Hepatocyte (in vitro differentiated cells): ENCODE data around the gene SIK2. TPM values are rescaled to one million over a fixed set of nuclear protein-coding genes. Genes with fewer than 3 reads are reported as not detected.
"Not testable (repeated sequence)": the region's sequence is repeated elsewhere in the genome, so short reads cannot be mapped to it uniquely, and the experiment has no call there.

Experiments used
- DNase-seq: peaks from one replicate; pipeline ENCODE4 v3.0.0-alpha.2; 2016; ENCODE audit warnings: low spot score
- H2AFZ ChIP-seq: fragments of 200-600 bp; sonication (generic); 2 replicates; pipeline ENCODE4 v1.6.0; 2016; ENCODE audit warnings: antibody characterized with exemption, mild to moderate bottlenecking
- H3K27ac ChIP-seq: fragments of 200-600 bp; sonication (generic); 2 replicates; pipeline ENCODE4 v1.5.1; 2016; ENCODE audit warnings: mild to moderate bottlenecking
- H3K27me3 ChIP-seq: fragments of 200-600 bp; sonication (generic); 2 replicates; pipeline ENCODE4 v1.6.1; 2016
- H3K36me3 ChIP-seq: fragments of 200-600 bp; sonication (generic); replicated peaks from 2 replicates; pipeline ENCODE4 v1.5.1; 2016; ENCODE audit warnings: low read depth; ENCODE audit not compliant: insufficient read depth
- H3K4me1 ChIP-seq: fragments of 200-600 bp; sonication (generic); 2 replicates; pipeline ENCODE4 v1.5.1; 2016; ENCODE audit warnings: mild to moderate bottlenecking, moderate library complexity; ENCODE audit not compliant: insufficient read depth
- H3K4me2 ChIP-seq: fragments of 200-600 bp; sonication (generic); 2 replicates; pipeline ENCODE4 v1.6.0; 2016
- H3K4me3 ChIP-seq: fragments of 200-600 bp; sonication (generic); 2 replicates; pipeline ENCODE4 v1.5.1; 2016; ENCODE audit warnings: mild to moderate bottlenecking
- H3K79me2 ChIP-seq: fragments of 200-600 bp; sonication (generic); 2 replicates; pipeline ENCODE4 v1.6.0; 2017; ENCODE audit warnings: mild to moderate bottlenecking
- H3K9me2 ChIP-seq: fragments of 200-600 bp; sonication (generic); replicated peaks from 2 replicates; pipeline ENCODE4 v1.6.0; 2017; ENCODE audit warnings: mild to moderate bottlenecking; ENCODE audit not compliant: insufficient read depth
- H3K9me3 ChIP-seq: fragments of 200-600 bp; sonication (generic); 2 replicates; pipeline ENCODE4 v1.5.1; 2016; ENCODE audit warnings: low read depth, mild to moderate bottlenecking
- H4K20me1 ChIP-seq: fragments of 200-600 bp; sonication (generic); 2 replicates; pipeline ENCODE4 v1.6.0; 2016; ENCODE audit warnings: mild to moderate bottlenecking; ENCODE audit not compliant: insufficient read depth, poor library complexity, severe bottlenecking
- EZH2 ChIP-seq: fragments of 200-600 bp; sonication (generic); IDR thresholded peaks from 2 replicates; pipeline ENCODE4 v1.6.1; 2016; ENCODE audit warnings: antibody characterized with exemption, mild to moderate bottlenecking, borderline replicate concordance
- EZH2phosphoT487 ChIP-seq: fragments of 200-600 bp; sonication (generic); IDR thresholded peaks from one replicate; pipeline ENCODE4 v1.6.1; 2018; ENCODE audit warnings: antibody characterized with exemption, mild to moderate bottlenecking, low read depth, moderate library complexity; ENCODE audit not compliant: unreplicated experiment, severe bottlenecking
- WGBS: methylation state at CpG from one replicate; pipeline ENCODE4 v1.1.6; 2016; ENCODE audit warnings: low lambda C conversion rate; ENCODE audit errors: missing lambda C conversion rate; 5-methylcytosine and 5-hydroxymethylcytosine counted together
- polyA plus RNA-seq: library from polyadenylated mRNA; unstranded; fragments of >200 nt; fragmentation: Nextera tagmentation; extraction: Ambion mirVana; gene quantifications from 2 replicates; pipeline ENCODE4 v1.2.1, GENCODE V29; 2016
- total RNA-seq: library from RNA; depleted of rRNA; stranded (reverse); fragments of >200 nt; gene quantifications from 2 replicates; pipeline ENCODE4 v1.2.3, GENCODE V29; 2014
- TF ChIP-seq, protein P1 (sequence below): fragments of 200-600 bp; sonication (generic); IDR thresholded peaks from 2 replicates; pipeline ENCODE4 v1.5.1; 2016; ENCODE audit warnings: antibody characterized with exemption, mild to moderate bottlenecking; ENCODE audit not compliant: poor library complexity

The SIK2 gene
- total and polyA plus RNA-seq, 2 experiments from 2014 or later, result 3.1 to 22.2 TPM

GRCh38 chr11:111642542-111642941, 40.3 kb downstream of the SIK2 start:
- Histone ChIP-seq H2AFZ (no peak overlapping the region), H3K4me3 (no peak overlapping the region), H3K36me3 (no peaks in the 10 kb centered on the region), H3K9me3 (no peaks in the 10 kb centered on the region), H3K4me1 (no peaks in the 10 kb centered on the region), H3K27ac (no peak overlapping the region), H3K27me3 (no peaks in the 10 kb centered on the region), H3K79me2 (peaks cover 72% of the 10 kb centered on the region), H4K20me1 (no peaks in the 10 kb centered on the region), H3K9me2 (no peaks in the 10 kb centered on the region), H3K4me2 (no peak overlapping the region)
- WGBS, result 100% methylated on average over 1 of the region's 1 CpG
- no peak for DNase-seq
- TF ChIP-seq, protein P1, sequence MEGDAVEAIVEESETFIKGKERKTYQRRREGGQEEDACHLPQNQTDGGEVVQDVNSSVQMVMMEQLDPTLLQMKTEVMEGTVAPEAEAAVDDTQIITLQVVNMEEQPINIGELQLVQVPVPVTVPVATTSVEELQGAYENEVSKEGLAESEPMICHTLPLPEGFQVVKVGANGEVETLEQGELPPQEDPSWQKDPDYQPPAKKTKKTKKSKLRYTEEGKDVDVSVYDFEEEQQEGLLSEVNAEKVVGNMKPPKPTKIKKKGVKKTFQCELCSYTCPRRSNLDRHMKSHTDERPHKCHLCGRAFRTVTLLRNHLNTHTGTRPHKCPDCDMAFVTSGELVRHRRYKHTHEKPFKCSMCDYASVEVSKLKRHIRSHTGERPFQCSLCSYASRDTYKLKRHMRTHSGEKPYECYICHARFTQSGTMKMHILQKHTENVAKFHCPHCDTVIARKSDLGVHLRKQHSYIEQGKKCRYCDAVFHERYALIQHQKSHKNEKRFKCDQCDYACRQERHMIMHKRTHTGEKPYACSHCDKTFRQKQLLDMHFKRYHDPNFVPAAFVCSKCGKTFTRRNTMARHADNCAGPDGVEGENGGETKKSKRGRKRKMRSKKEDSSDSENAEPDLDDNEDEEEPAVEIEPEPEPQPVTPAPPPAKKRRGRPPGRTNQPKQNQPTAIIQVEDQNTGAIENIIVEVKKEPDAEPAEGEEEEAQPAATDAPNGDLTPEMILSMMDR, result no peak
- TF ChIP-seq EZH2phosphoT487, result no peak
- TF ChIP-seq EZH2, result no peak

DNA sequence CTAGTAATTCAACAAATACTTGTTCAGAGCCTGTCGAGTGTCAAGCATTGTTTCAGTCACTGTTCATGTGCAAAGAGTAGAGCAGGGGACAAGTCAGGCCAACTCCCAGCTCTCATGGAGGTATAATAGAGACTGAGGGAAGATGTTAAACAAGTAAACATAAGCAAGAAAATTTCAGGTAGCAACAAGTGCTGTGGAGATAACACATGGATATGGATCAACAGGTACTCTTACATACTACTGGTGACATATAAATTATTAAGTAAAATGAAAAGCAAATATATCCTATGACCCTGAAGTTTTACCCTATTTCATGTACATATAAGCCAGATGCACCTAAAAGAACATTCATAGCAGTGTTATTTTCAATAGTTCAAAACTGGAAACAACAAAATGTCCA, 42.7 kb downstream of the SIK2 start:
- Histone ChIP-seq H3K9me3 (no peaks in the 10 kb centered on the region), H3K27ac (no peak overlapping the region), H3K4me2 (no peak overlapping the region), H3K4me3 (no peak overlapping the region), H3K9me2 (no peaks in the 10 kb centered on the region), H3K36me3 (no peaks in the 10 kb centered on the region), H3K79me2 (peaks cover 57% of the 10 kb centered on the region), H3K4me1 (no peaks in the 10 kb centered on the region), H4K20me1 (no peaks in the 10 kb centered on the region), H3K27me3 (no peaks in the 10 kb centered on the region), H2AFZ (no peak overlapping the region)
- no peak for DNase-seq
- WGBS, result 92% methylated on average over 1 of the region's 1 CpG
- TF ChIP-seq EZH2, result no peak
- no peak for TF ChIP-seq EZH2phosphoT487
- TF ChIP-seq, protein P1, result no peak

DNA sequence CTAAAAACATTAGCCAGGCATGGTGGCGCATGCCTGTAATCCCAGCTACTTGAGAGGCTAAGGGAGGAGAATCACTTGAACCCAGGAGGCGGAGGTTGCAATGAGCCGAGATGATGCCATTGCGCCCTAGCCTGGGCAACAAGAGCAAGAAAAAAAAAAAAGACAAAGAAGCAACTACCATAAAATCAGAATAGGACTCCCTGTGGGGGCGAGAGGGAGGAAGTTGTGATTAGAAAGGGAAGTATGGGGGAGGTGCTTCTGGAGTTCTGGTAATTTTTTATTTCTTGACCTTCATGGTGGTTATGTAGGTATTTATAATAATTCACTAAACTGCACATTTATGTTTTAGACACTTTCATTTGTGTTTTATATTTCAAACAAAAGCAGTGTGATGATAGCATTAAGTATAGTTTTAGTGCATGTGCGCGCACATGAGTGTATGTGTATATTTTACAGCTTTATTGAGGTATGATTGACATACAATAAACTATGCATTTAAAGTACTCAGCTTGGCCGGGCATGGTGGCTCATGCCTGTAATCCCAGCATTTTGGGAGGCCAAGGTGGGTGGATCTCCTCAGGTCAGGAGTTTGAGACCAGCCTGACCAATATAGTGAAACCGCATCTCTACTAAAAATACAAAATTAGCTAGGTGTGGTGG, 43.5 kb downstream of the SIK2 start:
- no peaks in the 10 kb centered on the region for H3K9me3 ChIP-seq
- H3K27ac ChIP-seq, result no peak overlapping the region
- no peak overlapping the region for H3K4me2 ChIP-seq
- DNase-seq, result no peak
- no peaks in the 10 kb centered on the region for H3K4me1 ChIP-seq
- no peaks in the 10 kb centered on the region for H3K36me3 ChIP-seq
- H3K79me2 ChIP-seq, result peaks cover 55% of the 10 kb centered on the region
- H3K27me3 ChIP-seq, result no peaks in the 10 kb centered on the region
- TF ChIP-seq EZH2, result no peak
- no peak for TF ChIP-seq EZH2phosphoT487
- TF ChIP-seq, protein P1, result no peak
- H3K4me3 ChIP-seq, result no peak overlapping the region
- no peaks in the 10 kb centered on the region for H4K20me1 ChIP-seq
- H2AFZ ChIP-seq, result no peak overlapping the region
- no peaks in the 10 kb centered on the region for H3K9me2 ChIP-seq
- WGBS, result 97% methylated on average over 9 of the region's 9 CpGs

DNA sequence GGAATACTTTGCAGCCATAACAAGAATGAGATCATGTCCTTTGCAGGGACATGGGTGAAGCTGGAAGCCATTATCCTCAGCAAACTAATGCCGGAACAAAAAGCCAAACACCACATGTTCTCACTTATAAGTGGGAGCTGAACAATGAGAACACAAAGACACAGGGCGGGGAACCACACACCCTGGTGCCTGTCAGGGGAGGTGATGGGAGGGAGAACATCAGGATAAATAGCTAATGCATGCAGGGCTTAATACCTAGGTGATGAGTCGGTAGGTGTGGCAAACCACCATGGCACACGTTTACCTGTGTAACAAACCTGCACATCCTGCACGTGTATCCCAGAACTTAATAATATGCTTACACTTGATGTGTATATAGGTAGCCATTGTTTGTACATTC, 49.1 kb downstream of the SIK2 start:
- H3K9me2 ChIP-seq, H3K27ac ChIP-seq, H3K9me3 ChIP-seq, H3K27me3 ChIP-seq, H3K4me1 ChIP-seq, H3K4me2 ChIP-seq, H3K4me3 ChIP-seq, H4K20me1 ChIP-seq, H2AFZ ChIP-seq, H3K36me3 ChIP-seq, DNase-seq: not testable (repeated sequence)
- WGBS, result 89% methylated on average over 5 of the region's 5 CpGs
- peaks cover 24% of the 10 kb centered on the region for H3K79me2 ChIP-seq
